Endothelial cell of umbilical vein (primary cell): ENCODE results near the gene NUDT3.

Experiments used
- CTCF ChIP-seq, 2 donors: IDR thresholded peaks; 1 replicate in 1 of 2; 2 replicates in 1 of 2; pipeline ENCODE4 v1.5.1; 2011; ENCODE audit warnings: low read length in 2 of 2, mild to moderate bottlenecking in 2 of 2, moderate library complexity in 2 of 2, control low read depth in 1 of 2, inconsistent platforms in 1 of 2, low read depth in 1 of 2; ENCODE audit not compliant: insufficient read depth in 1 of 2; ENCODE audit errors: extremely low read depth in 1 of 2
- POLR2A ChIP-seq: IDR thresholded peaks from 2 replicates; pipeline ENCODE4 v1.6.1; 2012; ENCODE audit warnings: low read depth, mild to moderate bottlenecking, control low read depth, low read length
- POLR2AphosphoS5 ChIP-seq: IDR thresholded peaks from 2 replicates; pipeline ENCODE4 v1.6.1; 2012; ENCODE audit warnings: low read depth, mild to moderate bottlenecking, control low read depth, low read length, moderate library complexity; ENCODE audit not compliant: insufficient read depth

- no peak for TF ChIP-seq CTCF (IDR thresholded peaks at IDR 0.05; ENCODE audit: extremely low read depth in 1 of 2, insufficient read depth in 1 of 2, low read depth in 1 of 2, low read length in 2 of 2)
- no peak for TF ChIP-seq POLR2A
- no peak for TF ChIP-seq POLR2AphosphoS5
Measured at GRCh38 chr6:34438705-34439104, 46.2 kb upstream of the NUDT3 start.
